GM19452 (cell line): ENCODE measurements around the gene F2RL3.

Source experiments
- ATAC-seq: cut with Tn5 transposase; IDR thresholded peaks from one replicate; pipeline ENCODE4 v1.9.1; 2021; ENCODE audit not compliant: unreplicated experiment

F2RL3 gene

GRCh38 chr19:16888629-16889365 lies at the start of gene F2RL3:
F2RL3 (plus strand) TSS chr19:16888999; CDS start chr19:16889190, 191 bp downstream.
- ATAC-seq, result no peak

DNA sequence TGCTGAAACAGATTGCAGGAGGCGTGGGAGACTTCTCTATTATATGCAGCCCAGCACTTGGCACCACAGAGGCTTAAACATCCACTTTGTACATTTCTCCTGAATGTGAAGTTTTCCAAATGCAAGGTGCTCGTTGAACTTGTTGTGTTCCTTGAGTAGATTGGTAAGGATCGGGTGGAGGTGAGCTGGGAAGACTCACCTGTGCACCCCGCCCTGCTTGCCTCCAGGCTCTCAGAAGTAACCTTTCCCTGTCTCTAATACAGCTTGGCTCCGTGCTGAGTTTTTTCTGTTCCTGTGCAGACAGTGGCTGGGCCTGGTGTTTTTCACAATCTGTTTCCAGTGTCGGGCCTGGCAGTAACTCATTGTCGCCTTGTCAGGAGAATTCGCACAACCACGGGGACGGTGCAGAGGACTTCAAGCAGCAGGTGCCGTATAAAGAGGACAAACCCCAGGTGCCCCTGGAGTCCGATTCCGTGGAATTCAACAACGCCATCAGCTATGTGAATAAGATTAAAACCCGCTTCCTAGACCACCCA lies 47.3 kb upstream of the F2RL3 start:
- no peak for ATAC-seq

DNA sequence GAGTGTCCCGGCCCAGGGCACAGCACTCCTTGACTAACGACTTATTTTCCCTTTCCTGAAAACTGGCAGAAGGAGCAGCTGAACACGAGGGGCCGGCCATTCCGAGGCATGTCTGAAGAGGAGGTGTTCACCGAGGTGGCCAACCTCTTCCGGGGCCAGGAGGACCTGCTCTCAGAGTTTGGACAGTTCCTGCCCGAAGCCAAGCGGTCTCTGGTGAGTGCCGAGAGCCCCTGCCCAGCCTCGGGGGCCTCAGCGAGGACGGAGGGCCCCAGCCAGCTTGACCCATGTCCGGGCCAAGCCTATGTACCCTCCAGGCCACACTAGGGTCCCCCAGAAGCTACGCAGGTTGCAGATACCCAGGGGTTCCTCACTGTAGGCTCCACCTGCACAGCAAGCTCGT lies 41.9 kb upstream of the F2RL3 start:
- no peak for ATAC-seq

DNA sequence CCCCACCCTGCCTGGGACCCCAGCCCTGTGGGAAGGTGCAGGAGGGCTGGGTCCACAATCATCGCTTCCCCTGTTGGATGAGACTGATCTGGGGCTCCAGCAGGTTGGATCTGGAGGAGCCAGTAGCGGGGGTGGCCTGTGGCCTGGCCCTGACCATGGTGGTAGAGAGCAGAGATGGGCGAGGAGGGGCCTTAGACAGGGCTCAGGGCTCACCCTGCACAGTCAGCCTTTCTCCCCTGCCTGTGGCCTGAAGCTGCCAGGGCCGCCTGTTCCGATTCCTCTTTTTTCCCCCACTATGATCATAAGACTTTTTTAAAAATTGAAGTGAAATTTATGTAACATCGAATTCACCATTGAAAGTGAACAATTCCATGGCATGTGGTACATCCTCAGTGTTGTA lies 41.4 kb upstream of the F2RL3 start:
- no peak for ATAC-seq

GRCh38 chr19:16849168-16849567 lies 39.6 kb upstream of the F2RL3 start:
- no peak for ATAC-seq

- ATAC-seq, result no peak
These were observed 38.7 kb upstream of the F2RL3 start for GRCh38 chr19:16850133-16850532.

DNA sequence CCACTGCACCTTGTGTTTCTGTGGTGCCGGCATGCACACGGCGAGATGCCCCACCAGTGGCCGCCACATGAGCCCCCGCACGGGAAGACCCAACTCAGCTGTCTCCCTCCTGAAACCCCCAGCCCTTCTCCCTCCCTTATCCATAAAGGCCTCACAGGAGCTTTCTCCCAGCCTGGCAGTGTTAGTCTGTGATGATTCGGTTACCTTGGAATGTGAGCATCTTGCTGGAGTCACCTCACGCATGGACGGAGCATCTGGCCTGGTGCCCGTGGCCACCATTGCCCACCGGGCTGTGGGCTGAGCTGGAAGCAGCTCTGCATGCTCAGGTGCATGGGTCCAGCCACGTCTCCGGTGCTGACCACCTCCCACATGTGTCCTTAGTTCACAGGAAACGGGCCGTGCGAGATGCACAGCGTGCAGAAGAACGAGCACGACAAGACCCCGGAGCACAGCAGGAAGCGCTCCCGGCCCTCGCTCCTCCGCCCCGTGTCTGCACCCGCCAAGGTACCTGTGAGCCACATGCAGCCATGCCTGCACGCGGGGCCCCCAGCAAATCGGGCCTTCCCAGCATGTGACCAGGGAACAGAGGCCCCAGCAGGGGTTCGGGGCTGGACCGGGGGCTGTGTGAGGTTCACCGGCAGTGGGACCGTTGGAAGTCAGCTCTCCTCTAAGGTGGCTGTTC lies 37.6 kb upstream of the F2RL3 start:
- no peak for ATAC-seq

DNA sequence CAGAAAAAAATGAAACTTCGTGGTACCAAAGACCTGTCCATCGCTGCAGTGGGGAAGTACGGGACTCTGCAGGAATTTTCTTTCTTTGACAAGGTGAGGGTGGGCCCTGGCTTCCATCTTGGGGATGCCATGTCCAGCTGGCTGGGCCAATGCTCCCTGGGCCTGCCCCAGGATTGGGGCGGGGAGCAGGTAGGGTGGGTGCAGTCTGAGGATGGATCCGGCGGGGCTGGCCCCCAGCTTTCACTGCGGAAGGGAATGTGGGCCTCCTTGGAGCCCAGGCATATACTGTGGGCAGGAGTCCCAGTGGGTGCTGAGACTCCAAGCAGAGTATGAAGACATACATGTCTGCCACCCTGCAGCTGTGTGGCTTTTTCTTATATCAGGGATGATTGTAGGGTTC lies 35.7 kb upstream of the F2RL3 start:
- no peak for ATAC-seq

DNA sequence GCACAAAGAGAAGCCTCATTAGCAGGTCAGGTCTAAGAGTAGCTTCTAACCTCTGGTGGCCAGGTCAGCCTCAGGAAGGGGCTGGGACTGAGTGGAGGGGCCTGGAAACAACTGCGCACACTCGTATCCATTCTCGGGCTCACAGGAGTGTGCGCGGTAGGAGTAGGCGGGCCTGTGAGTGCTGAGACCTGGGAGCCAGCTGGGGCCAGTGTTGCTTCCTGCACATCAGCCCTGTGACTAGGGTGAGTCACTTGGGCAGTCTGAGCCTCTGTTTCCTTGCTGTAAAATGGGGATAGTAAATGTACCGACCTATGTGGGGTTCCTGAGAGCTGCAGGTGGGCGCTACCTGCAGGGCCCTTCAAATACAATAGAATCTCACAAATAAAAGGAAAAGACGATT lies 32.7 kb upstream of the F2RL3 start:
- no peak for ATAC-seq

DNA sequence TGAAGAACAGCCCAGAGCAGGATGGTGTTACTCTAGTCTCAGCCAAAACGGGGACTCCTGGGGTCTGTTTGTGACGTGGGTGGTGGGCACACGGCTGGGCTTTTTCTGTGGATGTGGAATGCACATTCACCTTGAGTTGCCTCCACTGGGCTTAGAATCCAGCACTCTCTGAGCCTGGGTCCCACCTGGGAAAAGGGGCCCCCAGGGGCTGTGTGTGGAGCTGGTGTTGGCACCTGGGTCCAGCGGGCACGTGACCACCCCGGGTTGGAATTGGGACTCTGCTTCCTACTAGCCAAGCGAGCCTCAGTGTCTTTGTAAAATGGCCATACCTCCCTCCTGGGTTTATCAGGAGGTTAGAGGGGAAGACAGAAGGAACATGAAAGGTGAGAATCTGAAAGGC lies 29.2 kb upstream of the F2RL3 start:
- ATAC-seq, result no peak

DNA sequence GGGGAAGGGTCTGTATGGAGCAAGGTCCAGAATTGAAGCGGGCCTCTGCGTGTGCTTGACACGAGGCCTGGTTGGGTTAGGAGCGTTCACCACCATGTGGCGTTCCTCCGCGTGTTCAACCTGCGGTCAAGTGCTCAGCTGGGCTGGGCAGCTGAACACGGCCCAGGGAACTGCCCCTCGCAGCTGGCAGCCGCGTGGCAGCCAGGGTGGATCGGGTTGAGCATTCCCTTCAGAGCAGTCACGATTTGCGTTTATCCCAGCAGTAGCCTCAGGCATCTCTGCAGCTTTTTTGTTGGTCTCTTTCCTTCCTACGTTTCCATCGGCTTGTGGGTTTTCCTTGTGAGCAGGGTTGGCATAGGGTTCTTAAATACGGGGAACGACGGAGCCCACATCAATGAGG lies 28.7 kb upstream of the F2RL3 start:
- no peak for ATAC-seq

GRCh38 chr19:16861011-16861410 lies 27.8 kb upstream of the F2RL3 start:
- no peak for ATAC-seq

GRCh38 chr19:16861834-16862233 lies 27.0 kb upstream of the F2RL3 start:
- no peak for ATAC-seq

DNA sequence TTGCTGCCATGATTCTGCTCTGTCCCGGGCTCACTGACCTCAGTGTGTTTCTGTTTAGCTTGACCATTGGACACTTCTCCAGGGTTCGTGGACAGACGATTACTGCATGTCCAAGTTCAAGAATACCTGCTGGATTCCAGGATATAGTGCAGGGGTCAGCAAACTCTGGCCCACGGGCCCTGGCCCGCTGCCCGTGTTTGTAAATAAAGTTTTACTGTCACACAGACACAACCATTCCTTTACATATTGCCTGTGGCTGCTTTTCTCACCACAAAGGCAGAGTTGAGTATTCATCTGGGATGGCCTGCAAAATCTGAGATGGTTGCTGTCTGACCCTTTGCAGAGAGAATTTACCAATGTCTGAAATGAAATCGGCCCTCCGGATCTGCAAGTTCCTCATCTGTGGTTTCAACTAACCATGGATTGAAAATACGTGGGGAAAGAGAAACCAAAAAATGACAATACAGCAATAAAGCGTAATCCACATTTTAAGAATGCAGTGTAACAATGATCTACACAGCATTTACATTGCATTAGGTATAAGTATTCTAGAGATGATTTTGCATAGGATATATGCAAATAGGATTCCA lies 25.9 kb upstream of the F2RL3 start:
- no peak for ATAC-seq

DNA sequence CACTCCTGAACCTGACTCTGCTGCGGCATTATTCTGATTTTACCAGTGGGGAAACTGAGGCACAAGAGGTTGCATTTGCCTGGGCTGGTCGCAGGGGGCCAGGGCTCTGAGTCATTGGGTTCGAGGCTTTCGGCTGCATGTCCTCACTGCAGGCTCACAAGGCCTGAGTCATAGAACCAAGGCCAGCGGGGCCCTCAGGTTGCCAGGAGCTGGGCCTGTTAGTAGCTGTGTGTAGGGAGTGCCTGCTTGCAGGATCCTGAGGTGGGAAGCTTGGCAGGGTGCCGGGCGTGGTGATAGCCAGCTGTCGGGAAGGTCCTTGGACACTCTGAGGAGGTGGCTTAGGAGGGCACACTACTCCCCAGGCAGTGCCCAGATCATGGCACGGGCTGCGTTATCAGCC lies 21.6 kb upstream of the F2RL3 start:
- no peak for ATAC-seq

- ATAC-seq, result no peak
These were observed 20.2 kb upstream of the F2RL3 start for GRCh38 chr19:16868423-16869130.

GRCh38 chr19:16869331-16869972 lies 19.3 kb upstream of the F2RL3 start:
- ATAC-seq, result no peak

DNA sequence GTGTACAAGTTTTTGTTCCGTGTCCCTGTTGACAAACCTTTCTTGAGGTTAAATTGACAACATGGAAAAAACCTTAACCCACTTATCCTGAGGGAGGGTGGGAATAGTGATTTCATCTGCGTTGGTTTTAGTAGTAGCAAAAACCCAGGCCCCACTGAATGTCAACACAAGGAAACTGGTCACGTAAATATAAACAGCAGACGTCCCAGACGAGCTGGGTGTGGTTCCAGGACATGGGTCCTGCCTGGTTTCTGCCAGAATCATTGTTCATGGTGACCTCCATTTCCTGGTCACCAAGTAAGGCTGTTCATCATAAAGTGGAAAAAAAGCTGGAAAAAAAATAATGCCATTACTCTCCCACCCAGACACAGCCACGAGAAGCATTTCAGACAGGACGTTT lies 16.9 kb upstream of the F2RL3 start:
- ATAC-seq, result no peak

GRCh38 chr19:16872728-16873127 lies 16.1 kb upstream of the F2RL3 start:
- no peak for ATAC-seq

DNA sequence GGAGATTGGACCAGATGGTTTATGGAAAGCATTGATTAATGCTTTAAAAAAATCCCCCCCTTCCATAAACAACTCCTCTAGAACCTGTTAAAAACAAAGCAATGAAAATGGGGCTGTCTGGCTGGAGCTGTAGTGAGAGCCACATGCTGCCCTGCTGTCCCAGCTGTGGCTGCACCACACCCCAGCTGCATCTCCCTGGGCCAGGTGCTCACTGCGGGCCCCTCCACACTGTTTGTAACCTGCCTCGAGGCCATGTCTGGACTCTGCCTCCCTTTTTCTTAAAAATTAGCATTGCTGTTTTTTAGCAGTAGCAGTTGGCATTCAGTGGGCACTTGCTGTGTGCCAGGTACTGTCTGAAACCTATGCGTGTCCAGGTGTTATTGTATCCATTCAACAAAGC lies 15.2 kb upstream of the F2RL3 start:
- no peak for ATAC-seq
